SH-SY5Y (cell line): ENCODE measurements around the gene NFATC2IP.

ENCODE experiments used
- GATA2 ChIP-seq: IDR thresholded peaks from 2 replicates; pipeline ENCODE4 v1.6.1; 2011; ENCODE audit warnings: mild to moderate bottlenecking, low read depth, low read length
- GATA3 ChIP-seq: IDR thresholded peaks from 2 replicates; pipeline ENCODE4 v1.6.1; 2011; ENCODE audit warnings: low read depth, mild to moderate bottlenecking, low read length, moderate library complexity

DNA sequence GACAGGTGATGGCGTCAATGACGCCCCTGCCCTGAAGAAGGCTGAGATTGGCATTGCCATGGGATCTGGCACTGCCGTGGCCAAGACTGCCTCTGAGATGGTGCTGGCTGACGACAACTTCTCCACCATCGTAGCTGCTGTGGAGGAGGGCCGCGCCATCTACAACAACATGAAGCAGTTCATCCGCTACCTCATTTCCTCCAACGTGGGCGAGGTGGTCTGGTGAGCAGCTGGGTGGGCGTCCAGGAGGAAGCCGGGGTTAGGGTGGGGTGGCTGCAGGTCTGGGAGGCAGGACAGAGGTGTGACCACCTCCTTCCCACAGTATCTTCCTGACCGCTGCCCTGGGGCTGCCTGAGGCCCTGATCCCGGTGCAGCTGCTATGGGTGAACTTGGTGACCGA lies 48.9 kb upstream of the NFATC2IP start:
- TF ChIP-seq GATA2: no peak
- no peak for TF ChIP-seq GATA3
